Endometrium (tissue), 2 donors: ENCODE measurements around the gene ITGB1.

Source experiments
- FAIRE-seq: peaks from 2 replicates; lab custom pipeline; 2012; peaks lifted over from hg19 to GRCh38; lab: Jason Lieb, UNC
- donor health status: control.
- donor health status: control.

ITGB1 gene

DNA sequence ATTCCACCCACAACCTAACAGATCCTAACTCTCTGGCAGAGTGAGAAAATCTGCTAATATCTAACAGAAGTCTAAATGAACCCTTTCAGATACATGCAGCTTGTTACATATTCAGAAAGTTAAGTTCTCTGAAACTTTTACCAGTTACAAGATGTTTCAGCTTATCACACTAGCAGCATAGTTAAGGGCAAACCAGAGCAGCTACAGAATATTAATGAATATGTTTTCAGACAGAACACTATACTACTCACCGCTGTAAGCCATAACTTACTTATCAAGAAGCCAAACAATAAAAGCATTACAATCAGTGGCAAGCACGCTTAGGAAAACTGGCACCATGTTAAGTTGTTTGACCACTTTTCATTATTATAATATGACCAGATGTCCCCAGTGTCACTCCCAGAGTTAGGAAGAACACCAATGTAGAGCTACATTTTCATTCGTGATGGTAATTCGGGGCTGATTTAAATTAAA is 2.7 kb downstream of the ITGB1 start:
- no peak for FAIRE-seq

DNA sequence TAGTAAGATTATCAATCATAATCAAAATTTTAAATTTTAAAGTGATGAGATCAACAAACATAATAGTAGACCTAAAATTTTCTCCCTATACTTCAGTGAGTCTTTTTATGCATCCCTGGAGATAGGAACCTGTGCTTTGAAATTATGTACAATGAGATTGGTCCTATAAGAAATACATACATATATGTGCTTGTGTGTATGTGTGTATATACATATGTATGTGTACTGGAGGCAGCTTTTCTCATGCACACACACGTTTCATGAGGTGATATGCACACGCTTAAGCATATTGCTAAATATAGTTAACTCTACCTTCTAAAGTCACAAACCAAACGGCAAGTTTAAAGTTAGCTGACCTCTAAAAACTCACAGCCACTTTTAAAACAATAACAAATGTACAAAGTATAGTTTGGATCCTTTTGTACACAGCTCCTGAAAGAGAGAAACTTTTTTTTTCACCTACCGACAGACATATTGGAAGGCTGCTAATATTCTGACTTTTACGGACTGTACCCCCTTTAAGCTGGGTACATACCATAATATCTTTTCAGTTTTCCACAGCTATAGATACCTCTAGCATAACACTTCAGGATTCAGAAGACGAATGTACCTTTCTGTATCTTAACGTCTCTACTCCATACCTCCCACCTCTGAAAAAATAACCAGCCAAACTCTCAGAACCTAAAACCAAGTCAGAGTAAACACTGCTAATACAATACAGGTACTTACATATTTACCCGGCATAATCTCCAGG is 3.3 kb downstream of the ITGB1 start:
- FAIRE-seq, result no peak

DNA sequence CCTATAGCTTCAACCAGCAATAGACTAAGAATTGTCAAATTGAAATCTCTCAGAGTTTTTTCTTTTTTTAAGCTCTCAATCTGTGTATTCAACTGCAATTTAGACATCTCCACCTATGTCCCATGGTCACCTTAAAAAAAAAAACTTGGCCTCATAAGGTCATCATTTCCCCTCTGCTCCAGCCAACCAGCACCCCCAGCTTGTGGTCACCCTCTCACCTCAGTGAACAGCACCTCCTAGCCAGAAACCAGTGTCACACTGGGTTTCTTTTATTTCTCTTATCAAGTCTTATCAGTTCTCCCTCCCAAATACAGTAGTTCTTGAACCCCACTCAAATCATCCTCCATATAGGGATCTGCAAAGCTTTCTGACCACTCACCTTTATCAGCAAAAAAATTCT is 4.0 kb downstream of the ITGB1 start:
- no peak for FAIRE-seq

DNA sequence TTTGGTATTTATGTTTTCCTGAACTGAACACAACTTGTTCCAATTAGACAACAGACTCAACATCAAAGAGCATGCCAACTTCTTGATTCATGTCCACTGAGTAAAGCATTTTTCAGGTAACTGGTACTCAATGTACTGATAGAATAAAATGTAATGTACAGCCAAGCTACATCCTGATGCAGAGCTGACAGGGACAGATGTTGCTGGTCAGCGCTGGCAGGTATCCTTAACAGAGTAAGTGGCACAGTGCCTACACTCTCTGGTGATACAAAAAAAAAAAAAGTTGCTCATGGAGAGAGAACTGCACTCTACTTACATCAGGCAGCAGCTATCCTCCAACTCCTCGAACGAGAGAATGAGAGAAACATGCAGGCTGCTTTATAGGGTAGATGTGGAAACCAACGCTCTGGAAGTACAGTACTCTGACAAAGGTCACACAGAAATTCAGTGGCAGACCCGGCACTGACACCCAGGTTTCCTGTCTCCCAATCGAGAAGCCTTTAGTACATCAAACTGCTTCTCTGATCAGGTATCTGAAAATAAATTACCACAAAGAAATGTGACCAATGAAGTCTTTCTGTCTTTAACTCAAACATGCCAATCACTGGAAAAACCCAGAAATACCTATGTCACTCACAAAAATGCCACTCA is 4.6 kb downstream of the ITGB1 start:
- FAIRE-seq, result no peak

DNA sequence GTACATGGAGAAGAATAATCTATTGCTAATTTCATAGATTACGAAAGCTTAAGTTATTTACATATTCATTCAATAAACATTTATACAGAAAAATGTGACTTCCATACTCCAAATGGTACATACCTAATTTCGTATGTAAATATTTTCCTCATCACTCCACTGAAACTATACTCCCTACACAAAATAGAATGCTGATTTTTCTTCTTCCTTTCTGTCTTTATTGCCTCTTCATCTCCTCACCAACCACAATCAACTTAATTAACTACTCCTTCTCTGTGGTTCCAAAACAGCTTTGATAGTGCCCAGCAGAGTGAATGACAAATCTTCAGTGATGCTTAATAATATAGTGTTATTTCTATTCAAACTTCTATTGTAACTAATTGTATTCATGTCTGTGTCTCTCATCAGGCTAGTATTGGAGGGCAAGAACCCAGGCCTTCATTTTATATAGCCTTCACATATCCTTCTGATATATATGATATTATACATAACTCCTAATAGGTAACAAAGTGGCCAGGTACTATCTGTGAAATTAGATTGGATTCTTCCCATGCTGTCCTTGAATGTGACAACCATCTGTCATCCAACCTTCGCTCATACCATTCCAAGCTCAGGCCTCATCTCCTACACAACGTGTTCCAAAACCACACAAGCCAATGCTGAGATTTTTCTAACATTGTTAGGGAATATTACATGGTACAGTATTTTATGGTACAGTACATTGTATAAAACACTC is 5.3 kb downstream of the ITGB1 start:
- no peak for FAIRE-seq

DNA sequence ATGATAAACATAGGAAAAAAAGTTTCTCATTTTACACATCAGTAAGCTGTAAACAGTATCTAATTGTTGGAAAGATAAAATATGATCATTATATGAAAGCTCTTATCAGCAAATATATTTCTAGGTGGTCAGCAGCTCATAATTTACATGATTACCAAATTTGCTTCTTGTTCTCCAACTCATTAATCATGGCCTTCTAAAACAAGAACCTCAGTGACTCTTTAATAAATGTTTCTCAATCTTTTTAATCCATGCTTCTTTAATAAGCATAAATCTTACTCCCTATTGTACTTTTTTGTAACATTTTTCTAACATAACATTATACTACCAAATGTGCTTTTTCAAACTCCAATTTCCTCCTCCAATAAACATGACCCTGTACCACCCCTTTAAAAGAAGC is 5.9 kb downstream of the ITGB1 start:
- FAIRE-seq, result no peak

DNA sequence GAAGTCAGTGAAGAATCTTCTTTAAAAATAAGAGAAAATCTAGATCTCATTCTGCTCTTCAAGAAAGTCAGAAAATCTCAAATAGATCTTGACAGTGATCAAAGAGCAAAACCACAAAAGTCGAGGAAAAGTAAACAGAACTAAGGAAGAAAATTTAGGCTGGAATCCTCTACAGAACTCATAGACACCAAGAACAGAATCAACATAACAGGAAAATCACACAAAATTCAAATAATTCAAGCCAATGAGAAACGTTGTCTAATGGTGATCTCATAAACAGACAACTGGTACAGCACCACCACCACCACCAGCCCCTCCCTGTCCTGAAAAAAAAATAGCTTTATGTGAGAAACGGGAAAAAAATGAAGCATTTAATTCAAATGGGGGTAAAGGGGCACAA is 6.9 kb downstream of the ITGB1 start:
- FAIRE-seq, result no peak

DNA sequence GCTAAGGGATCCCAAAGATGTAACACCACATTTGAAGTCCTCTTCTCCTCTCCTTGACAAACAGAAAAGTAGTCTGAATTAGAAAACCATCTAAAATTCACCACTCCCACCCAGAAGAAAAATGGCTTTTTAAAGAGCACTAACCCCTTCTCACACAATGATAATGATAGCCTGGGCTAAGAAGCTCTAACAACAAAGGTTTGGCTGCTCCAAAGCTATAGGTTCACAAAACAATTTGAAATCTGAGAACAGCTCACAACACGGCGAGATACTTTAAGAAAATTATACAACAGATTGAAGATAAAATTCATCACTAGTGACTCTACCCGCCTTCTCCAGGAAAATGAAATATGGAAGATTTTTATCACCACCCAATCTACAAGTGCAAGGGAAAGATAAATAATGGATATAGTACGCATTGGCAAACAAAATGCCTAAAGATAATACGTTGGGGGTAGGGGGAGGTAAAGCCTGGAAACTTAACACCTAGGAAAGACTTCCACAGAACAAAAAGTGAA is 7.4 kb downstream of the ITGB1 start:
- no peak for FAIRE-seq

DNA sequence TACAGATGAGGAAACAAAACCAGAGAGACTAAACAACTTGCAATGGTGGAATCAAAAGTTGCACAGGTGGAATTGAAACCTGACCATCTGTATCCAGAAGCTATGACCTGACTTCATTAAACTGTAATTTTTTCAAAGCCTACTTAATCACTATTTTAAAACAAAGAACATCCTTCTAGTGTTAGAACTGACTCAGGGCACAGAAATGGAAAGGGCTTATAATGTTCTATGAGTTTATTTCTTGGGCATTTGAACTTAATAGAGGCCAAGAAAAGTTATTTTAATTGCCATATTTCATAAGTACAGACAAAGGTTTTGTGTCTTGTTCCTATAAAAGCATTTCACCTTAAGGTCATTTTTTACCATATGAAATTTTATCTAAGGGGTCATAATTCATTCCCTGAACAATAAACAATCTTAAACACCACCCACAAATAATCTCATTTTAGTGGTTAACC is 8.8 kb downstream of the ITGB1 start:
- FAIRE-seq, result no peak

DNA sequence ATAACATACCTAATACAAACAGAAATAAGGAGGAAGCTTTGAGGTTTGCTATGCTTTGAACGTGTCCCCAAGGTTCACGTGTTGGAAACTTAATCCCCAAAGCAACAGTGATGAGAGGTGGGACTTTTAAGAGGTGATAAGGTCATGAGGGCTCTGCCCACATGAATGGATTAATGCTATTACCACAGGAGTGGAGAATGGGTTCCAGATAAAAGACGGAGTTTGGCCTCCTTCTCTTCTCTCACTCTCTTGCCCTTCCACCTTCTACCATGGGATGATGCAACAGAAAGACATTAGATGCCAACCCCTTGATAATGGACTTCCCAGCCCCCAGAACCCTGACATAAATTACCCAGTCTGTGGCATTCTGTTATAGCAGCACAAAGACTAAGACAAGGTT is 9.6 kb downstream of the ITGB1 start:
- FAIRE-seq, result no peak

DNA sequence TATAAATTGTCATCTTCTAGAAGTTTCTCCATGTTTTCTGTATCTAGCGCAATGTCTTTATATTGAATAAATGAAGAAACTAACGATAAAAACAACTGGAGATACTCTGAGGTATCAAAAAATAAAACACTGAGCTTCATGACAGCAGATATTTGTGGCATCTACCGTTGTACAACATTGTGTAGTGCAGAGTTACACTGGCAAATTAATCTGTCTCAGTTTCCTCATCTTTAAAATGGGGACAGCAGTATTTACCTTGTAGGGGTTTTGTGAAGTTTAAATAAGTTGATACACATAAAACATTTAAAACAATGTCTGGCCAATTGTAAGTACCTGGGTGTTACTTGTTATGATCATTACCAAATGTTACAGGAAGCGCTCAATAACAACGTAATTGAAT is 10.4 kb downstream of the ITGB1 start:
- no peak for FAIRE-seq

DNA sequence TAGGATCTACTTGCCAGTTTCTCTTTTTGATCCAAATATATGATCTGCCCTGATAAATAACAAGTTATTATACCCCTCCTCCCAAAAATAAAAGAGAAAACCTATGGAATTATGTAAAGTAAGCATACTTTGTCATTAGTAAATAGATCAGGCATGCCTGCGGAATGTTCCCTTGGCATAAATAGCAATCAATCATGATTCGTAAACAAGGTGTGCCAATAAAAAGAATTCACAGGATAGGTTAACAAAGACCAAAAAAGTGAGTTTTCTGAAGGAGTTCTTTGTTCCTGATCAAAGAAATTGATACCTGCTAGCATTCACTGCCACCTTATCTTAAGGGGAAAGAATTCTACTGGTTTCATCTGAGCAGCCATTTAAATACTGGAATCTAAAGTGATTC is 11.9 kb downstream of the ITGB1 start:
- no peak for FAIRE-seq

DNA sequence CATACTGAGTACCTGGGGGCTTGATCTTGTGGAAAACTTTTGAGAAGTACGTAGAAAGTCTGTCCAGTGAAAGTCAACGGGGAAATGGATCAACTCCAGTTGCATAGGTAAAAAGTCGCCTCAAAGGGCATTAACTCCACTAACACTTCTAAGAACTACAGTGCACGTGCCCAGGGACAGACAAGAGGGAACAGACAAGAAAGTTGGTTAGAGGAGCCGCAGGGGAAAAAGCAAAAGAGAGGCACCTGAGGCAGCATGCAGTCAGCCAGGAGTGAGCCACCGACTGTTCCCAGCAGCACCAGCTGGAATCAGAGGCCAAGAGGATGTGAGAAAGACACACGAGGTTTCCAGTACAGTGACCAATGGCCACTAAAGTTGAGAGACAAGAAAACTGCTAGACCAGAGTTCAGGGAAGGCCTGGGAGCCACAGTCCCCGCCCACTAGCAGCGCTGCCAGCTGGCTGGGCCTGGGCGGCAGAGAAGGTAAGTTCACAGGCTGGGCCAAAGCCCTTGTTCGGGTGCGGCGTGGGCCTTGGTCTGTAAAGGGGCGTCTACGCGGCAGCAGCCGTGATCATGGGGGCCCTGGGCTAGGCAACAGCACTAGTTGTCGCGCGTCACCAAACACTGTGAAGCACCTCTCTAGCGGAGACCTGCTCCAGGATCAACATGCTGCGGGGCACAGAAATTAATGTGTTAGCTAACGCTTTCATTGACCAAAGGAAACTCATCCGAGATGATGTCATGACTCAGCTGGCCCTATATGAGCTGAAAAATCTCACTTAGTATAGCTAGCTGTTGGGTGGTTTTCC is 14.0 kb downstream of the ITGB1 start:
- no peak for FAIRE-seq

DNA sequence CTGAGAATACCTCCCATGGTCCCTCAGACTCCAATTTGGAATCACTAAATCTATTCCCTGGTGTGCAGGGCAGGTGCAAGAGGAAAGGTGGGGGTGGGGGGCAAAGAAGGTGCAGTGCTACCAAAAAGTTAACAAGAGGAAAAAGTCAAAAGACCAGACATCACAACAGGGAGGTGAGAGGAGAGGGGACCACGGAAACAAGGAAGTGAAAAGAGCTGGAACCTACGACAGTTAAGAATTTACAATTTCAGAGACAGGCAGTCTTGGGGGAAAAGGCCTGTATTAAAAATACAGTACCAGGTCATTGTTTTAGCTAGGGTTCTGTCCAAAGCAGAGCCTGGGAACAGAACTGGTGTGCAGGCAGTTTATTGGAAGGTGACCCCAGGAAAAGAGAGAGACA is 14.6 kb downstream of the ITGB1 start:
- no peak for FAIRE-seq

DNA sequence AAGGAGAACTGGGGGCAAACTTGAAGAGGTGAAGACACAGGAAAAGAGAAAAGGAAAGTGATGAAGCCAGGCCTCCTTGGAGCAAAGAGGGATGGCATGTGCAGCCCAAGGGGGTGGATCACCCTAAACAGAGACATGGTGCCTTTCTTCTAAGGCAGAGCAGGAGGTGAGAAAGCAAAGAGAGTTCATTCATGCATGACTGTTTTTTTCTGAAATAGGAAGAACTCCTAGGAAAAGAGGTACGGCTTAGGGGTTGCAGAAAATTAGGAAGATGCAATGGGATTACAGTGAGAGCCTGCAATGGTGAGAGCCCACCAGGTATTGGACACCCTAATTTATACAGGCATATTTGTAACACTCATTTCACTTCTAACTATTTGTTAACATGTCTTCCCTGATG is 15.9 kb downstream of the ITGB1 start:
- FAIRE-seq, result no peak

DNA sequence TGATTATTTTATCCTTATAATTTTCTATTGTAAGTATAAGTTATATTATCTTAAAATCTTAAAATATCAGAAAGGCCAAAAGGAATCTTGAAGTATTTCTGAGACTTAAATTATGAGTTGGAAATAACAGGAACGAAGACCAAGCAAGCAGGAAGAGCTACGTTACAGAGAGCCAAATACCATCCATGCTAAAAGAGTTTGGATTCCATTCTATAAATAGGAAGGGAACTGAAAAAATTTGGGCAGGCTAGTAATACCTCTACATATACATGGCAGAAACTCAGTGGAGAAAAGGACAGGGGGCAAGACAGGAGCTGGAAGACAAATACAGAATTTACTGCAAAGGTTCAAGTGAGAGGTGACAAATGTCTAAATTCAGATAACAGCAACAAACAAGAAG is 16.7 kb downstream of the ITGB1 start:
- FAIRE-seq, result no peak

DNA sequence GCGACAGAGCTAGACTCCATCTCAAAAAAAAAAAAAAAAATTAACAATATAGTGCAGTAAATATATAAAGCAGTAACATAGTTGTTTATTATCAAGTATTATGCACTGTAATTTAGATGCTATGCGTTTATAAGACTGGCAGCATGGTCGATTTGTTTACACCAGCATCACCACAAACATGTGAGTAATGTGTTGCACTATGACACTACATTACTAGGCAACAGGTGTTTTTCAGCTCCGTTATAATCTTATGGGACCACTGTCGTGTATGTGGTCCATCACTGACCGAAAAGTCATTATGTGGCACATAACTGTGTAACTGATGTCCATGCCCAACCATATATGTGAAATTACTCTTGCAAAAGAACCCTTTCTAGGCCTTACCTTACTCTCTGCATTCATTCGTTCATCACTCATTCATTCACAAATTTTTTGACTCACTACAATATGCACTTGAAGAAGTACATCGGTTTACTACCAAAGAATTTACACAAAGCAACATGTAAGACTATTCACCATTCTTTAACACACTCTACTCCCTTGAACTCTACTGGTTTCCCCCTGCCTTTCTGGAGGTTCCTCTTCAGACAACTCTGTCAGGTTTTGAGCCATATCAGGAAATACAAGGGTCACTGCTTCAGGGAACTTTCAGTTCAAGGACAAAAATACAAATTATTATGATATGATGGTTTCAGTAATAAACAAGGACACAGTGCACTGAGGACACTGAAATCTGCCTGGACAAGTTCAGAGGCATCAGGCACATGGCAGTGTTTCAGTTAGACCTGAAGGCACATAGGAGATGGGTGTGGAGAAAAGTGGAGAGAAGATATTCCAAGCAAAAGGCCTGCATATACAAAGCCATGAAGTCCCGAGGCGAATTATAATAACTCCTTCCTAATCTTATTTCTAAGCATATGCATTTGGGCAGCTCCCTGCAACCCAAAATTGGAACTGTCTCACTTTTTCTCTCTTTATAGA is 17.4 kb downstream of the ITGB1 start:
- no peak for FAIRE-seq

DNA sequence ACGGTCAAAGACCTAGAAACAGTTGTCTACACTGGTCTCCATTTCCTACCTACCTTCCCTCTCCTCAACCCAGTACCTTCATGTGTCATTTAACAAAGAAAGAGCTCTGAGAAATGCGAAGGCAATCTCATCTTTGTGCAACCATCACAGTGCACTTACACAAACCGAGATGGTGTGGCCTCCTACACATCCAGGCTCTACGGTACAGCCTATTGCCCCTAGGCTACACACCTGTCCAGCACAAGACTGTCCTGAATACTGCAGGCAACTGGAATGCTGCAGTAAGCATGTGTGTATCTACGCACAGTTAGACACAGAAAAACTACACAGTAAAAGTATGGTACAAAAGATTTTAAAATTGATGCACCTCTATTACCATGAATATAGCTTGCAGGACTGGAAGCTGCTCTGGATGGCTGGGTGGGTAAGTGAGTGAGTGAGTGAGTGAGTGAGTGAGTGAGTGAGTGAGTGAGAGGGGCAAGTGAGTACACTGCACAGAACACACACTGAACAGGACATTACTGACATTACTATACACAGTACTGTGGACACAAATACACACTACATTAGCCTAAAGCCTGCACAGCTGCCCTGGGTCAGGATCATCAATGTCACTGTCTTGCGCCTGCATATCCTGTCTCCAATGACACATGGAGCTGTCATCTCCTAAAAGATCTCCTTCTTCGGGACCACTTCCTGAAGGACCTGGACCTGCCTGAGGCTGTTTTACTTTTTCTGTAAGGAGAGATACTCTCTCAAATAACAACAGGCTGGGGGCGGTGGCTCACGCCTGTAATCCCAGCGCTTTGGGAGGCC is 18.5 kb downstream of the ITGB1 start:
- no peak for FAIRE-seq

DNA sequence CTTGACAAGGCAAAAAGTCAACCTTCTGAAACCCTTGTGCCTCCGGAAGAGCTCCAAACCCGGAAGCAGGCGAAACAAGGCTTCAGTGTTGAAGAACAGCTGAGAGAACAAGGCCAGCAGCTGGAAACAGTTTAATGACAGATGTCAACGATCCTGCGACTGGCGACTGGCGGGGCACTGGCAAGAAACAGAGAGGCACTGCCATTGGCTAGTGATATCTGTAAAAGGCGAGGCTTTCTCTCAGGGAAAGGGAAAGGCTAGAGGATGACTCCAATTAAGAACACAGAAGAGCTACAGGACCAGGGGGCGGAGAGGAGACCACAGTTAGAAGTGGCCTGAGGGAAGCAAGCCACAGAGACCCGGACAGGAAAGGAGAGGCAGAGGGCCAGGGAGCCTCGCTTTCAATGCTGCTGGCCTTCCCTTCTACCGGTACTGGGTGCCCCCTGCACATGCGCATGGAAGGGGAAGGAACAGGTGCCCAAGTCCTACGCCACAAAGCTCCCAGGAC is 19.4 kb downstream of the ITGB1 start:
- FAIRE-seq, result no peak
